Measurements from ENCODE around the gene DDB1. TPM values are rescaled to one million over a fixed set of nuclear protein-coding genes. Genes with fewer than 3 reads are reported as not detected.

Gene DDB1
- total RNA-seq, 4 donors from 2014 or later: 175 to 215 (median 189) TPM

GRCh38 chr11:61357894-61358239, 25.0 kb upstream of the DDB1 start:
- intact Hi-C loops (cut with DNase I; ENCODE audit: low total_unique reads) (no loop called here), in situ Hi-C loops (cut with MboI; ENCODE audit: low sequenced_read_pairs in 4 of 4) (no loop called here)
- Histone ChIP-seq H3K4me3 (no peak overlapping the region), H3K9me3 (no peaks in the 10 kb centered on the region), H3K4me1 (peaks cover 15 to 20% of the 10 kb centered on the region in 2 donors), H3K36me3 (peaks cover 0 to 9% of the 10 kb centered on the region in 2 donors), H3K27ac (no peak overlapping the region), H3K27me3 (no peaks in the 10 kb centered on the region)
- DNase-seq (no peak), ATAC-seq (no peak)
- TF ChIP-seq POLR2A (IDR thresholded peaks at IDR 0.05) (no peak), CTCF (IDR thresholded peaks at IDR 0.05 in 4 of 5, conservative IDR thresholded peaks at IDR 0.05 in 1 of 5) (no peak)

GRCh38 chr11:61357233-61357893, 24.5 kb upstream of the DDB1 start:
- H3K4me3 ChIP-seq: no peak overlapping the region
- intact Hi-C loops (cut with DNase I; ENCODE audit: low total_unique reads): no loop called here
- TF ChIP-seq POLR2A (IDR thresholded peaks at IDR 0.05) (no peak), CTCF (IDR thresholded peaks at IDR 0.05 in 4 of 5, conservative IDR thresholded peaks at IDR 0.05 in 1 of 5) (no peak)

GRCh38 chr11:61356706-61357105, 23.8 kb upstream of the DDB1 start:
- Histone ChIP-seq H3K27me3 (no peaks in the 10 kb centered on the region), H3K36me3 (peaks cover 0 to 21% of the 10 kb centered on the region in 2 donors), H3K4me3 (no peak overlapping the region), H3K27ac (no peak overlapping the region), H3K4me1 (peaks cover 15 to 18% of the 10 kb centered on the region in 2 donors), H3K9me3 (no peaks in the 10 kb centered on the region)
- in situ Hi-C loops (cut with MboI; ENCODE audit: low sequenced_read_pairs in 4 of 4): no loop called here
- no peak for TF ChIP-seq POLR2A (IDR thresholded peaks at IDR 0.05)
- intact Hi-C loops (cut with DNase I; ENCODE audit: low total_unique reads): no loop called here
- no peak for ATAC-seq
- DNase-seq: no peak

More at GRCh38 chr11:61357233-61357893, 24.5 kb upstream of the DDB1 start:
- no peak for DNase-seq
- peaks cover 15 to 18% of the 10 kb centered on the region in 2 donors for H3K4me1 ChIP-seq
- H3K27me3 ChIP-seq: no peaks in the 10 kb centered on the region
- in situ Hi-C loops (cut with MboI; ENCODE audit: low sequenced_read_pairs in 4 of 4): no loop called here
- H3K9me3 ChIP-seq: no peaks in the 10 kb centered on the region
- ATAC-seq: no peak
- H3K27ac ChIP-seq: no peak overlapping the region
- H3K36me3 ChIP-seq: peaks cover 0 to 14% of the 10 kb centered on the region in 2 donors

- no peak for TF ChIP-seq POLR2A (IDR thresholded peaks at IDR 0.05)
- no peak for TF ChIP-seq CTCF (IDR thresholded peaks at IDR 0.05 in 4 of 5, conservative IDR thresholded peaks at IDR 0.05 in 1 of 5)
- in situ Hi-C loops (cut with MboI; ENCODE audit: low sequenced_read_pairs in 4 of 4): no loop called here
- DNase-seq (no peak), ATAC-seq (no peak)
- H3K27me3 ChIP-seq: no peaks in the 10 kb centered on the region
- H3K4me1 ChIP-seq: no peaks in the 10 kb centered on the region
- H3K9me3 ChIP-seq: no peaks in the 10 kb centered on the region
- H3K4me3 ChIP-seq: no peak overlapping the region
- intact Hi-C loops (cut with DNase I; ENCODE audit: low total_unique reads): no loop called here
- peaks cover 0 to 43% of the 10 kb centered on the region in 2 donors for H3K36me3 ChIP-seq
- H3K27ac ChIP-seq: no peak overlapping the region
Measured at GRCh38 chr11:61354208-61354607, 21.3 kb upstream of the DDB1 start.

GRCh38 chr11:61353131-61354067, 20.5 kb upstream of the DDB1 start:
- DNase-seq (no peak), ATAC-seq (no peak)
- H3K27ac ChIP-seq: no peak overlapping the region
- H3K4me1 ChIP-seq: no peaks in the 10 kb centered on the region
- TF ChIP-seq POLR2A (IDR thresholded peaks at IDR 0.05): no peak
- TF ChIP-seq CTCF (IDR thresholded peaks at IDR 0.05 in 4 of 5, conservative IDR thresholded peaks at IDR 0.05 in 1 of 5): no peak
- in situ Hi-C loops (cut with MboI; ENCODE audit: low sequenced_read_pairs in 4 of 4) (no loop called here), intact Hi-C loops (cut with DNase I; ENCODE audit: low total_unique reads) (no loop called here)
- H3K36me3 ChIP-seq: peaks cover 0 to 51% of the 10 kb centered on the region in 2 donors
- H3K4me3 ChIP-seq: no peak overlapping the region
- H3K27me3 ChIP-seq: no peaks in the 10 kb centered on the region
- H3K9me3 ChIP-seq: no peaks in the 10 kb centered on the region

Measured in gastrocnemius medialis (tissue), 4 donors.